Amygdala (tissue), 56 donors: ENCODE results near the gene CTTN.
A peak's percentile ranks its signal among the peaks of the same experiment; 100 is the strongest.
"Not testable (repeated sequence)": the region's sequence is repeated elsewhere in the genome, so short reads cannot be mapped to it uniquely, and the experiment has no call there.

ENCODE experiments used
- DNase-seq, 56 donors: peaks; one replicate each; lab custom pipeline; 2025; lab: John Stamatoyannopoulos, UW

CTTN gene

GRCh38 chr11:70407814-70408213 lies 9.5 kb downstream of the CTTN start:
- no peak for DNase-seq

GRCh38 chr11:70408326-70408725 lies 10.0 kb downstream of the CTTN start:
- DNase-seq: not testable (repeated sequence)

GRCh38 chr11:70409437-70409836 lies 11.1 kb downstream of the CTTN start:
- peak in 2 of 56 donors; percentile 24 to 37 for DNase-seq

GRCh38 chr11:70409871-70410270 lies 11.5 kb downstream of the CTTN start:
- DNase-seq: no peak

GRCh38 chr11:70410276-70411205 lies 12.2 kb downstream of the CTTN start:
- peak in 3 of 56 donors; percentile 21 to 38 (median 31) for DNase-seq

- DNase-seq: no peak
Observed at GRCh38 chr11:70411713-70412452, 13.6 kb downstream of the CTTN start.

- DNase-seq: no peak
Observed at GRCh38 chr11:70413151-70413550, 14.8 kb downstream of the CTTN start.

- DNase-seq: no peak
Observed at GRCh38 chr11:70414341-70415100, 16.2 kb downstream of the CTTN start.

- peak in 3 of 56 donors; percentile 20 to 30 (median 28) for DNase-seq
Observed at GRCh38 chr11:70415191-70415590, 16.9 kb downstream of the CTTN start.

GRCh38 chr11:70415642-70416395 lies 17.5 kb downstream of the CTTN start:
- peak in 1 of 56 donors; percentile 23 for DNase-seq

GRCh38 chr11:70416881-70417280 lies 18.6 kb downstream of the CTTN start:
- no peak for DNase-seq

- DNase-seq: no peak
Observed at GRCh38 chr11:70418130-70418529, 19.8 kb downstream of the CTTN start.

- DNase-seq: no peak
Observed at GRCh38 chr11:70419307-70420007, 21.1 kb downstream of the CTTN start.

- no peak for DNase-seq
Observed at GRCh38 chr11:70420008-70420464, 21.7 kb downstream of the CTTN start.

GRCh38 chr11:70420496-70420895 lies 22.2 kb downstream of the CTTN start:
- DNase-seq: peak in 4 of 56 donors; percentile 22 to 56 (median 35)

GRCh38 chr11:70421123-70421522 lies 22.8 kb downstream of the CTTN start:
- DNase-seq: peak in 1 of 56 donors; percentile 31

- no peak for DNase-seq
Observed at GRCh38 chr11:70422692-70423522, 24.6 kb downstream of the CTTN start.
